ENCODE results near the gene NLRP5.

GRCh38 chr19:56091751-56092546 is 105.4 kb downstream of the NLRP5 start:
- TF ChIP-seq CTCF (conservative IDR thresholded peaks at IDR 0.05; ENCODE audit: low read length) (no peak), EZH2phosphoT487 (IDR thresholded peaks at IDR 0.05; ENCODE audit: borderline replicate concordance, low read depth, low read length) (no peak)
